Kidney glomerular epithelial cell (primary cell): ENCODE measurements around the gene PAM16.
A peak's percentile ranks its signal among the peaks of the same experiment; 100 is the strongest.

ENCODE experiments used
- DNase-seq: peaks from one replicate; lab custom pipeline; 2025; lab: John Stamatoyannopoulos, UW

Gene PAM16

GRCh38 chr16:4371357-4372000 lies 20.4 kb upstream of the PAM16 start, which contains the start of gene VASN:
Gene VASN (plus strand): TSS chr16:4371848. CDS start chr16:4380878, 9,030 bp downstream.
- peak; percentile 23 for DNase-seq

GRCh38 chr16:4370570-4371356 lies 19.6 kb upstream of the PAM16 start:
- peak; percentile 72 for DNase-seq

- no peak for DNase-seq
Measured at GRCh38 chr16:4370151-4370550, 19.0 kb upstream of the PAM16 start.

GRCh38 chr16:4369007-4369733 lies 18.0 kb upstream of the PAM16 start:
- DNase-seq, result peak; percentile 71

- no peak for DNase-seq
Measured at GRCh38 chr16:4367393-4367856, 16.3 kb upstream of the PAM16 start.

- no peak for DNase-seq
Measured at GRCh38 chr16:4366016-4366415, 14.9 kb upstream of the PAM16 start.

GRCh38 chr16:4365615-4366014 lies 14.5 kb upstream of the PAM16 start:
- DNase-seq, result no peak

- no peak for DNase-seq
Measured at GRCh38 chr16:4365014-4365406, 13.9 kb upstream of the PAM16 start.

GRCh38 chr16:4364196-4365013 lies 13.3 kb upstream of the PAM16 start:
- no peak for DNase-seq

- DNase-seq, result no peak
Measured at GRCh38 chr16:4362476-4363135, 11.5 kb upstream of the PAM16 start.

- DNase-seq, result no peak
Measured at GRCh38 chr16:4361944-4362311, 10.8 kb upstream of the PAM16 start.

- DNase-seq, result no peak
Measured at GRCh38 chr16:4361033-4361943, 10.2 kb upstream of the PAM16 start.

GRCh38 chr16:4360538-4361021 lies 9.5 kb upstream of the PAM16 start:
- DNase-seq, result no peak

- DNase-seq, result no peak
Measured at GRCh38 chr16:4359914-4360313, 8.8 kb upstream of the PAM16 start.

GRCh38 chr16:4358831-4359561 lies 7.9 kb upstream of the PAM16 start:
- DNase-seq, result no peak

- no peak for DNase-seq
Measured at GRCh38 chr16:4358236-4358635, 7.1 kb upstream of the PAM16 start.

GRCh38 chr16:4356820-4357219 lies 5.7 kb upstream of the PAM16 start:
- no peak for DNase-seq

- no peak for DNase-seq
Measured at GRCh38 chr16:4354512-4355409, 3.6 kb upstream of the PAM16 start.
